Caco-2 (cell line): ENCODE measurements around the gene AP3B1. TPM values are rescaled to one million over a fixed set of nuclear protein-coding genes. Genes with fewer than 3 reads are reported as not detected.

Source experiments
- BruUV-seq: library from RNA; stranded (reverse); fragments of 400-500 nt; replicated peaks from 2 replicates; lab custom pipeline; 2021; lab: Mats Ljungman, UMichigan
- CTCF ChIA-PET: fragments of 300-600 bp; sonication (Branson Sonifier 250); formaldehyde crosslinking; loops from one replicate; lab custom pipeline; 2022; ENCODE audit warnings: antibody characterized with exemption; lab: Charles Lee
- POLR2A ChIA-PET: fragments of 300-600 bp; sonication (Branson Sonifier 250); formaldehyde crosslinking; loops from one replicate; lab custom pipeline; 2022; ENCODE audit warnings: antibody characterized with exemption; lab: Charles Lee
- DNase-seq, 2 experiments: peaks; one replicate each; pipeline versions ENCODE4 v3.0.0 to v3.0.0-alpha.2; 2020 to 2022
- H3K27me3 ChIP-seq: replicated peaks from 2 replicates; pipeline ENCODE4 v1.6.0; 2011; ENCODE audit warnings: low read length; ENCODE audit not compliant: control insufficient read depth, insufficient read depth
- H3K36me3 ChIP-seq: 2 replicates; pipeline ENCODE4 v1.5.1; 2011; ENCODE audit warnings: low read length; ENCODE audit not compliant: control insufficient read depth, insufficient read depth
- H3K4me1 ChIP-seq: fragments of 250-450 bp; sonication (Bioruptor Pico); 2 replicates; pipeline ENCODE4 v1.5.1; 2020; ENCODE audit warnings: mild to moderate bottlenecking
- H3K4me3 ChIP-seq: 2 replicates; pipeline ENCODE4 v1.5.1; 2011; ENCODE audit warnings: low read depth, mild to moderate bottlenecking, control low read depth, low read length
- H3K9me3 ChIP-seq: fragments of 250-450 bp; sonication (Bioruptor Pico); 2 replicates; pipeline ENCODE4 v1.5.1; 2020; ENCODE audit warnings: mild to moderate bottlenecking, moderate library complexity
- H3K27ac Mint-ChIP-seq: one replicate; pipeline ENCODE4 v1.8.0; 2022; ENCODE audit warnings: mixed read lengths; ENCODE audit not compliant: unreplicated experiment
- H3K27me3 Mint-ChIP-seq: one replicate; pipeline ENCODE4 v1.8.0; 2022; ENCODE audit warnings: mixed read lengths; ENCODE audit not compliant: insufficient read depth, unreplicated experiment
- H3K36me3 Mint-ChIP-seq: one replicate; pipeline ENCODE4 v1.8.0; 2022; ENCODE audit warnings: mild to moderate bottlenecking, mixed read lengths; ENCODE audit not compliant: insufficient read depth, unreplicated experiment
- H3K4me1 Mint-ChIP-seq: one replicate; pipeline ENCODE4 v1.8.0; 2022; ENCODE audit warnings: low read depth, mixed read lengths; ENCODE audit not compliant: unreplicated experiment
- H3K4me3 Mint-ChIP-seq: one replicate; pipeline ENCODE4 v1.8.0; 2022; ENCODE audit warnings: mild to moderate bottlenecking, moderate library complexity, mixed read lengths; ENCODE audit not compliant: unreplicated experiment
- H3K9me3 Mint-ChIP-seq: one replicate; pipeline ENCODE4 v1.8.0; 2022; ENCODE audit warnings: mixed read lengths; ENCODE audit not compliant: unreplicated experiment
- CTCF ChIP-seq, 2 experiments: fragments of 200-600 bp in 1 of 2; IDR thresholded peaks; 1 replicate in 1 of 2; 2 replicates in 1 of 2; pipeline versions ENCODE4 v1.5.1 to v1.8.0; 2011 to 2022; ENCODE audit warnings: antibody characterized with exemption in 1 of 2, control low read depth in 1 of 2, inconsistent platforms in 1 of 2, low read depth in 1 of 2, low read length in 1 of 2, mild to moderate bottlenecking in 1 of 2, moderate library complexity in 1 of 2; ENCODE audit not compliant: insufficient read depth in 1 of 2, severe bottlenecking in 1 of 2, unreplicated experiment in 1 of 2
- intact Hi-C: fragments of 100-400 bp; cut with micrococcal nuclease; formaldehyde crosslinking; loops from one replicate; pipeline ENCODE4 v1.10.0; 2022; ENCODE audit not compliant: unreplicated experiment
- total RNA-seq: library from RNA; stranded (reverse); gene quantifications from 2 replicates; pipeline ENCODE4 v1.2.3, GENCODE V29; 2022

AP3B1 gene
- total RNA-seq, 1 experiment from 2014 or later: 52.7 TPM

GRCh38 chr5:78006449-78006848, 288.0 kb downstream of the AP3B1 start:
- H3K4me3 ChIP-seq: no peak overlapping the region

GRCh38 chr5:78005021-78005785, 289.3 kb downstream of the AP3B1 start:
- no peak for TF ChIP-seq CTCF (IDR thresholded peaks at IDR 0.05; ENCODE audit: insufficient read depth in 1 of 2, low read depth in 1 of 2, low read length in 1 of 2, severe bottlenecking in 1 of 2, unreplicated experiment in 1 of 2)
- H3K9me3 ChIP-seq: no peaks in the 10 kb centered on the region
- H3K27me3 Mint-ChIP-seq: no peaks in the 10 kb centered on the region
- DNase-seq: no peak
- H3K4me1 ChIP-seq: no peaks in the 10 kb centered on the region
- intact Hi-C loops: loop anchor here (5.0 kb wide), 1 partner anchor 363 kb away; no protein-coding TSS in a partner anchor
- H3K27ac Mint-ChIP-seq: no peak overlapping the region
- no TSS peak for BruUV-seq
- H3K4me3 ChIP-seq: no peak overlapping the region
- no peaks in the 10 kb centered on the region for H3K4me1 Mint-ChIP-seq
- H3K36me3 Mint-ChIP-seq: peaks cover 13% of the 10 kb centered on the region
- no peaks in the 10 kb centered on the region for H3K9me3 Mint-ChIP-seq
- POLR2A ChIA-PET: no interaction called here
- no peak overlapping the region for H3K4me3 Mint-ChIP-seq
- H3K36me3 ChIP-seq: no peaks in the 10 kb centered on the region
- H3K27me3 ChIP-seq: no peaks in the 10 kb centered on the region
- CTCF ChIA-PET: no interaction called here

More at GRCh38 chr5:78006449-78006848, 288.0 kb downstream of the AP3B1 start:
- Mint-ChIP-seq H3K9me3 (no peaks in the 10 kb centered on the region), H3K27me3 (no peaks in the 10 kb centered on the region), H3K27ac (no peak overlapping the region), H3K4me1 (no peaks in the 10 kb centered on the region), H3K4me3 (no peak overlapping the region), H3K36me3 (peaks cover 6% of the 10 kb centered on the region)
- intact Hi-C loops: loop anchor here (5.0 kb wide), 1 partner anchor 364 kb away; no protein-coding TSS in a partner anchor
- Histone ChIP-seq H3K36me3 (no peaks in the 10 kb centered on the region), H3K27me3 (no peaks in the 10 kb centered on the region), H3K4me1 (no peaks in the 10 kb centered on the region), H3K9me3 (no peaks in the 10 kb centered on the region)
- ChIA-PET CTCF (no interaction called here), POLR2A (no interaction called here)
- DNase-seq: no peak
- TF ChIP-seq CTCF (IDR thresholded peaks at IDR 0.05; ENCODE audit: insufficient read depth in 1 of 2, low read depth in 1 of 2, low read length in 1 of 2, severe bottlenecking in 1 of 2, unreplicated experiment in 1 of 2): no peak
- BruUV-seq: no TSS peak

GRCh38 chr5:78004559-78004958, 289.9 kb downstream of the AP3B1 start:
- ChIA-PET CTCF (no interaction called here), POLR2A (no interaction called here)
- Histone ChIP-seq H3K27me3 (no peaks in the 10 kb centered on the region), H3K36me3 (no peaks in the 10 kb centered on the region), H3K9me3 (no peaks in the 10 kb centered on the region), H3K4me3 (no peak overlapping the region), H3K4me1 (no peaks in the 10 kb centered on the region)
- no TSS peak for BruUV-seq
- Mint-ChIP-seq H3K36me3 (peaks cover 17% of the 10 kb centered on the region), H3K9me3 (no peaks in the 10 kb centered on the region), H3K4me3 (no peak overlapping the region), H3K27ac (no peak overlapping the region), H3K4me1 (no peaks in the 10 kb centered on the region), H3K27me3 (no peaks in the 10 kb centered on the region)
- TF ChIP-seq CTCF (IDR thresholded peaks at IDR 0.05; ENCODE audit: insufficient read depth in 1 of 2, low read depth in 1 of 2, low read length in 1 of 2, severe bottlenecking in 1 of 2, unreplicated experiment in 1 of 2): no peak
- DNase-seq: no peak
- intact Hi-C loops: no loop called here
